A549 (cell line): ENCODE measurements around the gene APBA1. TPM values are rescaled to one million over a fixed set of nuclear protein-coding genes. Genes with fewer than 3 reads are reported as not detected.

Experiments used
- ATAC-seq, 2 experiments: fragments of 200-7000 bp in 1 of 2; fragments of >200 bp in 1 of 2; cut with Nextera tagmentation in 1 of 2; cut with Tn5 transposase in 1 of 2; 3 replicates each; pipeline versions ENCODE4 v1.8.0 to v1.9.1; 2018 to 2020; ENCODE audit warnings: mild to moderate bottlenecking in 1 of 2, moderate library complexity in 1 of 2
- CTCF ChIA-PET: fragments of 300-600 bp; sonication (Branson Sonifier 250); formaldehyde crosslinking; extraction: SDS; loops from one replicate; lab custom pipeline; 2021; ENCODE audit warnings: antibody characterized with exemption, inconsistent platforms; lab: Yijun Ruan, JAX
- POLR2A ChIA-PET: fragments of 350-600 bp; formaldehyde crosslinking; extraction: SDS; loops from one replicate; lab custom pipeline; 2021; ENCODE audit warnings: antibody characterized with exemption, inconsistent platforms; lab: Yijun Ruan, JAX
- DNase-seq, 2 experiments: peaks; one replicate each; pipeline versions ENCODE4 v3.0.0 to v3.0.0-alpha.2; 2011 to 2016; ENCODE audit warnings: low read depth in 1 of 2, low spot score in 1 of 2
- FAIRE-seq: peaks from 2 replicates; lab custom pipeline; 2011; peaks lifted over from hg19 to GRCh38; lab: Jason Lieb, UNC
- H3K27ac ChIP-seq, 2 experiments: fragments of >200 bp; sonication (Bioruptor Twin); formaldehyde crosslinking; 3 replicates each; pipeline ENCODE4 v1.5.1; 2016 to 2017
- H3K4me1 ChIP-seq: fragments of >200 bp; sonication (Bioruptor Twin); formaldehyde crosslinking; 3 replicates; pipeline ENCODE4 v1.6.1; 2016
- H3K4me2 ChIP-seq: fragments of >200 bp; sonication (Bioruptor Twin); formaldehyde crosslinking; 3 replicates; pipeline ENCODE4 v1.6.1; 2016
- H3K4me3 ChIP-seq: fragments of >200 bp; sonication (Bioruptor Twin); formaldehyde crosslinking; 3 replicates; pipeline ENCODE4 v1.5.1; 2016
- H3K9me3 ChIP-seq: fragments of >200 bp; sonication (Bioruptor Twin); formaldehyde crosslinking; 3 replicates; pipeline ENCODE4 v1.6.1; 2016
- CEBPB ChIP-seq, 2 experiments: fragments of >200 bp in 1 of 2; sonication (Bioruptor Twin) in 1 of 2; formaldehyde crosslinking in 1 of 2; IDR thresholded peaks; 2 replicates each; pipeline ENCODE4 v1.6.1; 2012 to 2016
- CHD2 ChIP-seq: fragments of 150-350 bp; IDR thresholded peaks from 2 replicates; pipeline ENCODE4 v1.6.1; 2014; ENCODE audit warnings: low read length; ENCODE audit not compliant: partially characterized antibody
- EHMT2 ChIP-seq: fragments of 200-600 bp; sonication (generic); IDR thresholded peaks from 2 replicates; pipeline ENCODE4 v1.6.1; 2016; ENCODE audit warnings: antibody characterized with exemption, low read depth, mild to moderate bottlenecking, moderate library complexity
- EP300 ChIP-seq, 2 experiments: fragments of >200 bp; sonication (Bioruptor Twin); formaldehyde crosslinking; IDR thresholded peaks; 2 replicates in 1 of 2; 3 replicates in 1 of 2; pipeline ENCODE4 v1.6.1; 2016 to 2017
- ESRRA ChIP-seq: fragments of 150-350 bp; IDR thresholded peaks from 2 replicates; pipeline ENCODE4 v1.6.1; 2014; ENCODE audit warnings: mild to moderate bottlenecking, low read length, borderline replicate concordance
- FOSB ChIP-seq: fragments of 250-450 bp; sonication (Bioruptor Pico); IDR thresholded peaks from 2 replicates; pipeline ENCODE4 v1.5.0; 2020; ENCODE audit warnings: mild to moderate bottlenecking, moderate library complexity
- HDAC2 ChIP-seq: fragments of 200-600 bp; sonication (generic); IDR thresholded peaks from 2 replicates; pipeline ENCODE4 v1.6.1; 2016
- HOXA7 ChIP-seq: fragments of 250-450 bp; sonication (Bioruptor Pico); IDR thresholded peaks from 2 replicates; pipeline ENCODE4 v1.5.0; 2020; ENCODE audit warnings: mild to moderate bottlenecking, moderate library complexity
- HOXB5 ChIP-seq: fragments of 250-450 bp; sonication (Bioruptor Pico); IDR thresholded peaks from 2 replicates; pipeline ENCODE4 v1.5.0; 2020; ENCODE audit warnings: mild to moderate bottlenecking, moderate library complexity
- JUN ChIP-seq, 2 experiments: fragments of >200 bp; sonication (Bioruptor Twin); formaldehyde crosslinking; IDR thresholded peaks; 2 replicates in 1 of 2; 3 replicates in 1 of 2; pipeline ENCODE4 v1.6.1; 2016 to 2017
- KDM1A ChIP-seq: fragments of 200-600 bp; sonication (generic); IDR thresholded peaks from 2 replicates; pipeline ENCODE4 v1.6.1; 2016; ENCODE audit warnings: low read depth, mild to moderate bottlenecking
- KDM5A ChIP-seq: fragments of 200-600 bp; sonication (generic); IDR thresholded peaks from 2 replicates; pipeline ENCODE4 v1.6.1; 2016; ENCODE audit warnings: antibody characterized with exemption, mild to moderate bottlenecking
- MAFK ChIP-seq: fragments of 450-650 bp; IDR thresholded peaks from 2 replicates; pipeline ENCODE4 v1.6.1; 2014; ENCODE audit not compliant: partially characterized antibody
- MAZ ChIP-seq: fragments of 150-350 bp; IDR thresholded peaks from 2 replicates; pipeline ENCODE4 v1.6.1; 2014; ENCODE audit warnings: antibody characterized with exemption, low read depth, low read length, borderline replicate concordance
- MYC ChIP-seq: IDR thresholded peaks from 2 replicates; pipeline ENCODE4 v1.6.1; 2012; ENCODE audit warnings: mild to moderate bottlenecking, inconsistent platforms, low read length, improper control_type of control experiment, borderline replicate concordance
- NPAS2 ChIP-seq: fragments of 250-450 bp; sonication (Bioruptor Pico); IDR thresholded peaks from 2 replicates; pipeline ENCODE4 v1.8.0; 2022; ENCODE audit warnings: mild to moderate bottlenecking, moderate library complexity, borderline replicate concordance
- PHF8 ChIP-seq: fragments of 200-600 bp; sonication (generic); IDR thresholded peaks from 2 replicates; pipeline ENCODE4 v1.6.1; 2016; ENCODE audit warnings: low read depth, mild to moderate bottlenecking, antibody characterized with exemption, moderate library complexity, borderline replicate concordance
- POLR2A ChIP-seq: IDR thresholded peaks from 2 replicates; pipeline ENCODE4 v1.6.1; 2012; ENCODE audit warnings: mild to moderate bottlenecking, low read length
- POLR2AphosphoS2 ChIP-seq: conservative IDR thresholded peaks from 2 replicates; pipeline ENCODE4 v1.6.1; 2012; ENCODE audit warnings: low read length, improper control_type of control experiment, inconsistent platforms
- RAD21 ChIP-seq, 2 experiments: fragments of >200 bp in 1 of 2; sonication (Bioruptor Twin) in 1 of 2; formaldehyde crosslinking in 1 of 2; IDR thresholded peaks in 1 of 2; conservative IDR thresholded peaks in 1 of 2; 2 replicates in 1 of 2; 3 replicates in 1 of 2; pipeline ENCODE4 v1.6.1; 2012 to 2018; ENCODE audit warnings: inconsistent platforms in 1 of 2
- RARB ChIP-seq: fragments of 250-450 bp; sonication (Bioruptor Pico); IDR thresholded peaks from 2 replicates; pipeline ENCODE4 v1.8.0; 2021; ENCODE audit warnings: mild to moderate bottlenecking, moderate library complexity
- RFX5 ChIP-seq: fragments of 450-650 bp; IDR thresholded peaks from 2 replicates; pipeline ENCODE4 v1.7.1; 2014; ENCODE audit warnings: antibody characterized with exemption, mild to moderate bottlenecking, moderate library complexity
- SREBF2 ChIP-seq: fragments of 450-650 bp; IDR thresholded peaks from 2 replicates; pipeline ENCODE4 v1.6.1; 2014; ENCODE audit warnings: mild to moderate bottlenecking, moderate library complexity
- TP53 ChIP-seq: fragments of 250-450 bp; sonication (Bioruptor Pico); IDR thresholded peaks from 2 replicates; pipeline ENCODE4 v1.5.0; 2021; ENCODE audit warnings: mild to moderate bottlenecking, moderate library complexity
- ZC3H11A ChIP-seq: fragments of 450-650 bp; IDR thresholded peaks from 2 replicates; pipeline ENCODE4 v1.6.1; 2014; ENCODE audit warnings: antibody characterized with exemption, mild to moderate bottlenecking
- ZNF302 ChIP-seq: fragments of 250-450 bp; sonication (Bioruptor Pico); IDR thresholded peaks from 2 replicates; pipeline ENCODE4 v1.9.0; 2021; ENCODE audit warnings: inconsistent platforms, mild to moderate bottlenecking, moderate library complexity
- WGBS: methylation state at CpG from one replicate; pipeline ENCODE4 v1.1.6; 2017; ENCODE audit errors: missing lambda C conversion rate; 5-methylcytosine and 5-hydroxymethylcytosine counted together
- polyA plus RNA-seq, 4 experiments: library from polyadenylated mRNA; depleted of rRNA in 3 of 4; stranded (reverse); fragments of >200 nt; fragmentation: RNase III in 1 of 4; extraction: RNeasy Plus Mini Kit Qiagen cat#74134 plus additional on column Dnase treatment in 1 of 4; gene quantifications; 2 replicates in 3 of 4; 3 replicates in 1 of 4; pipeline ENCODE4 v1.2.3, GENCODE V29; 2011 to 2017
- TF ChIP-seq, protein P1 (sequence below): IDR thresholded peaks from 2 replicates; pipeline ENCODE4 v1.6.1; 2012; ENCODE audit warnings: low read depth, borderline replicate concordance
- TF ChIP-seq, protein P2 (sequence below): IDR thresholded peaks from 2 replicates; pipeline ENCODE4 v1.6.1; 2012
- TF ChIP-seq, protein P3 (sequence below): fragments of >200 bp; sonication (Bioruptor Twin); formaldehyde crosslinking; IDR thresholded peaks from 2 replicates; pipeline ENCODE4 v1.6.1; 2016
- TF ChIP-seq, protein P4 (sequence below): fragments of >200 bp; sonication (Bioruptor Twin); formaldehyde crosslinking; IDR thresholded peaks from 3 replicates; pipeline ENCODE4 v1.6.1; 2016

The APBA1 gene
- polyA plus RNA-seq, 2 of the 4 experiments (the other 2 are of a cell fraction): 0.22 to 1.6 TPM

DNA sequence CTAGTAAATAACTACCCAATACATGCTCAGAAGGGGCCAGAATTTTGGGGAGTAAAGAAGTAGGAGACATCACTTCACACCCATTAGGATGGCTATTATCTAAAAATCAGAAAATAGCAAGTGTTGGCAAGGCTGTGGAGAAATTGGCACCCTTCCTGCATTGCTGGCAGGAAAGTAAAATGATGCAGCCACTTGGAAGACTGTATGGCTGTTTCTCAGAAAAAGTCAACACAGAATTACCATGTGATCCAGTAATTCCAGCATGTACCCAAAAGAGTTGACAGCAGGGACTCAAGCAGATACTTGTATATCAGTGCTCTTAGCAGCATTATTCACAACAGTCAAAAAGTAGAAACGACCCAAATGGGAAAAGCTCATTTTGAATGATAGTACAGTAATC is 107.6 kb downstream of the APBA1 start:
- ChIA-PET CTCF (interaction anchor here (1.0 kb wide), 1 partner anchor 15 kb away, joined by 3 read pairs; no protein-coding TSS in a partner anchor), POLR2A (no interaction called here)
- no peak for FAIRE-seq
- 0% methylated on average over 1 of the region's 1 CpG for WGBS
- TF ChIP-seq CEBPB (IDR thresholded peaks at IDR 0.05): no peak
- TF ChIP-seq FOSB (CRISPR knock-in tag): no peak
- TF ChIP-seq, protein P1, sequence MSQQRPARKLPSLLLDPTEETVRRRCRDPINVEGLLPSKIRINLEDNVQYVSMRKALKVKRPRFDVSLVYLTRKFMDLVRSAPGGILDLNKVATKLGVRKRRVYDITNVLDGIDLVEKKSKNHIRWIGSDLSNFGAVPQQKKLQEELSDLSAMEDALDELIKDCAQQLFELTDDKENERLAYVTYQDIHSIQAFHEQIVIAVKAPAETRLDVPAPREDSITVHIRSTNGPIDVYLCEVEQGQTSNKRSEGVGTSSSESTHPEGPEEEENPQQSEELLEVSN: no peak
- no peak for TF ChIP-seq ZNF302
- TF ChIP-seq, protein P2, sequence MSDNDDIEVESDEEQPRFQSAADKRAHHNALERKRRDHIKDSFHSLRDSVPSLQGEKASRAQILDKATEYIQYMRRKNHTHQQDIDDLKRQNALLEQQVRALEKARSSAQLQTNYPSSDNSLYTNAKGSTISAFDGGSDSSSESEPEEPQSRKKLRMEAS: no peak
- no peak for TF ChIP-seq ZC3H11A
- TF ChIP-seq POLR2AphosphoS2: no peak
- TF ChIP-seq EP300 (IDR thresholded peaks at IDR 0.05): no peak
- TF ChIP-seq RAD21 (conservative IDR thresholded peaks at IDR 0.05 in 1 of 2, IDR thresholded peaks at IDR 0.05 in 1 of 2): no peak
- TF ChIP-seq MAFK: no peak
- no peak for TF ChIP-seq KDM1A
- no peak for TF ChIP-seq TP53 (CRISPR knock-in tag)
- no peak for ATAC-seq
- no peak overlapping the region for H3K4me3 ChIP-seq
- no peak overlapping the region for H3K4me2 ChIP-seq
- no peak for DNase-seq
- H3K9me3 ChIP-seq: no peaks in the 10 kb centered on the region
- no peaks in the 10 kb centered on the region for H3K4me1 ChIP-seq
- no peak overlapping the region for H3K27ac ChIP-seq

DNA sequence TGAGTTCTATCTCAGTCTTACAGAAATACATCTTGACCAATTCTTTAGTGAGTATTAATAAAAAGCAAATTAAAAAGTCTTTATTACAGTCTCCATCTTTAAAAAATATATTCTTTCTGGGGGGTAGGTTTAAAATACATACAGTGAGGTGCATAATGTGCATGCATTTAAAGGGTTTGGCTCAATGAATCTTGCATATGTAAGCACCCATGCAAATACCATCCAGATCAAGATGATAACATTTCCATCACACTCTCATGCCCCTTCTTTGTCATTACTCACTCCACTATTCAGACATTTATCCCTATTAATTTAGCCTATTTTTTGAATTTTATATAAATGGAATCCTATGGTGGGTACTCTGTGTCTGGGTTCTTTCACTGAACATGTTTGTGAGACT is 113.0 kb downstream of the APBA1 start:
- no peak overlapping the region for H3K4me2 ChIP-seq
- FAIRE-seq: no peak
- H3K4me1 ChIP-seq: no peaks in the 10 kb centered on the region
- TF ChIP-seq MYC (no peak), CHD2 (no peak), RFX5 (no peak), HDAC2 (no peak), JUN (IDR thresholded peaks at IDR 0.05) (no peak), KDM5A (no peak), RAD21 (conservative IDR thresholded peaks at IDR 0.05 in 1 of 2, IDR thresholded peaks at IDR 0.05 in 1 of 2) (no peak), HOXB5 (CRISPR knock-in tag) (no peak), EHMT2 (no peak), MAZ (no peak), RARB (CRISPR knock-in tag) (no peak), NPAS2 (no peak), SREBF2 (no peak), ESRRA (no peak), POLR2A (no peak), MAFK (no peak), HOXA7 (CRISPR knock-in tag) (no peak), PHF8 (no peak)
- TF ChIP-seq, protein P3, sequence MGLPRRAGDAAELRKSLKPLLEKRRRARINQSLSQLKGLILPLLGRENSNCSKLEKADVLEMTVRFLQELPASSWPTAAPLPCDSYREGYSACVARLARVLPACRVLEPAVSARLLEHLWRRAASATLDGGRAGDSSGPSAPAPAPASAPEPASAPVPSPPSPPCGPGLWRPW: no peak
- TF ChIP-seq, protein P4, sequence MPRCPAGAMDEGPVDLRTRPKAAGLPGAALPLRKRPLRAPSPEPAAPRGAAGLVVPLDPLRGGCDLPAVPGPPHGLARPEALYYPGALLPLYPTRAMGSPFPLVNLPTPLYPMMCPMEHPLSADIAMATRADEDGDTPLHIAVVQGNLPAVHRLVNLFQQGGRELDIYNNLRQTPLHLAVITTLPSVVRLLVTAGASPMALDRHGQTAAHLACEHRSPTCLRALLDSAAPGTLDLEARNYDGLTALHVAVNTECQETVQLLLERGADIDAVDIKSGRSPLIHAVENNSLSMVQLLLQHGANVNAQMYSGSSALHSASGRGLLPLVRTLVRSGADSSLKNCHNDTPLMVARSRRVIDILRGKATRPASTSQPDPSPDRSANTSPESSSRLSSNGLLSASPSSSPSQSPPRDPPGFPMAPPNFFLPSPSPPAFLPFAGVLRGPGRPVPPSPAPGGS: no peak
- TF ChIP-seq, all 56 proteins: peak for 0
- Histone ChIP-seq H3K27ac (no peak overlapping the region), H3K4me3 (no peak overlapping the region), H3K9me3 (no peaks in the 10 kb centered on the region)
- ChIA-PET POLR2A (no interaction called here), CTCF (no interaction called here)
- no peak for DNase-seq
- ATAC-seq: no peak
